C4-2B (cell line): ENCODE data around the gene TRIM27.

ENCODE experiments used
- CTCF ChIP-seq: fragments of 450-650 bp; conservative IDR thresholded peaks from 2 replicates; pipeline ENCODE4 v1.5.1; 2017; ENCODE audit warnings: mild to moderate bottlenecking
- ZFX ChIP-seq: fragments of 450-650 bp; IDR thresholded peaks from 2 replicates; pipeline ENCODE4 v1.6.1; 2017

GRCh38 chr6:28903686-28904085 lies 20.1 kb downstream of the TRIM27 start:
- TF ChIP-seq CTCF, result no peak
- TF ChIP-seq ZFX, result no peak
